PFSK-1 (cell line): Measurements from ENCODE around the gene VEGFC.

Experiments
- FOXP2 ChIP-seq: optimal IDR thresholded peaks from 2 replicates; pipeline ENCODE3; 2011; ENCODE audit warnings: borderline replicate concordance, control low read depth, inconsistent platforms; ENCODE audit not compliant: insufficient read depth; ENCODE audit errors: extremely low read length, extremely low read depth
- POLR2AphosphoS5 ChIP-seq: IDR thresholded peaks from 2 replicates; pipeline ENCODE4 v1.6.1; 2012; ENCODE audit warnings: low read depth, mild to moderate bottlenecking, control low read depth, low read length, moderate library complexity
- REST ChIP-seq, 2 experiments: IDR thresholded peaks; 2 replicates each; pipeline versions ENCODE4 v1.6.1 to v1.8.0; 2011 to 2012; ENCODE audit warnings: low read depth in 2 of 2, low read length in 2 of 2, control low read depth in 1 of 2, inconsistent platforms in 1 of 2, mild to moderate bottlenecking in 1 of 2, moderate library complexity in 1 of 2; ENCODE audit not compliant: insufficient read depth in 1 of 2
- SIN3A ChIP-seq: IDR thresholded peaks from 2 replicates; pipeline ENCODE4 v1.6.1; 2012; ENCODE audit warnings: mild to moderate bottlenecking, low read length, moderate library complexity, borderline replicate concordance; ENCODE audit not compliant: insufficient read depth
- TAF1 ChIP-seq: IDR thresholded peaks from 2 replicates; pipeline ENCODE4 v1.6.1; 2012; ENCODE audit warnings: low read length, control low read depth, borderline replicate concordance; ENCODE audit not compliant: insufficient read depth

Gene VEGFC

GRCh38 chr4:176734461-176734860 lies 58.3 kb downstream of the VEGFC start:
- no peak for TF ChIP-seq TAF1
- TF ChIP-seq REST (IDR thresholded peaks at IDR 0.05; ENCODE audit: insufficient read depth in 1 of 2, low read depth in 2 of 2, low read length in 2 of 2), result no peak
- no peak for TF ChIP-seq POLR2AphosphoS5
- no peak for TF ChIP-seq FOXP2
- no peak for TF ChIP-seq SIN3A

- TF ChIP-seq POLR2AphosphoS5, result no peak
- no peak for TF ChIP-seq REST (IDR thresholded peaks at IDR 0.05; ENCODE audit: insufficient read depth in 1 of 2, low read depth in 2 of 2, low read length in 2 of 2)
- no peak for TF ChIP-seq SIN3A
- TF ChIP-seq FOXP2, result no peak
- TF ChIP-seq TAF1, result no peak
These were observed 63.2 kb downstream of the VEGFC start for GRCh38 chr4:176729489-176729888.

GRCh38 chr4:176726803-176727202 lies 65.9 kb downstream of the VEGFC start:
- TF ChIP-seq TAF1 (no peak), SIN3A (no peak), REST (IDR thresholded peaks at IDR 0.05; ENCODE audit: insufficient read depth in 1 of 2, low read depth in 2 of 2, low read length in 2 of 2) (no peak), POLR2AphosphoS5 (no peak), FOXP2 (no peak)

GRCh38 chr4:176721459-176721858 lies 71.3 kb downstream of the VEGFC start:
- TF ChIP-seq FOXP2 (no peak), SIN3A (no peak), TAF1 (no peak), REST (IDR thresholded peaks at IDR 0.05; ENCODE audit: insufficient read depth in 1 of 2, low read depth in 2 of 2, low read length in 2 of 2) (no peak), POLR2AphosphoS5 (no peak)

GRCh38 chr4:176718881-176719280 lies 73.8 kb downstream of the VEGFC start:
- TF ChIP-seq FOXP2 (no peak), POLR2AphosphoS5 (no peak), TAF1 (no peak), SIN3A (no peak), REST (IDR thresholded peaks at IDR 0.05; ENCODE audit: insufficient read depth in 1 of 2, low read depth in 2 of 2, low read length in 2 of 2) (no peak)
